DMS53 treated with DMSO at 0.1 percent for 48 hours (cell line): ENCODE measurements around the gene OR5H14.
"Not testable (repeated sequence)": the region's sequence is repeated elsewhere in the genome, so short reads cannot be mapped to it uniquely, and the experiment has no call there.

Experiments
- DNase-seq: peaks from one replicate; lab custom pipeline; 2025; ENCODE audit not compliant: unreplicated experiment; lab: John Stamatoyannopoulos, UW

Gene OR5H14

DNA sequence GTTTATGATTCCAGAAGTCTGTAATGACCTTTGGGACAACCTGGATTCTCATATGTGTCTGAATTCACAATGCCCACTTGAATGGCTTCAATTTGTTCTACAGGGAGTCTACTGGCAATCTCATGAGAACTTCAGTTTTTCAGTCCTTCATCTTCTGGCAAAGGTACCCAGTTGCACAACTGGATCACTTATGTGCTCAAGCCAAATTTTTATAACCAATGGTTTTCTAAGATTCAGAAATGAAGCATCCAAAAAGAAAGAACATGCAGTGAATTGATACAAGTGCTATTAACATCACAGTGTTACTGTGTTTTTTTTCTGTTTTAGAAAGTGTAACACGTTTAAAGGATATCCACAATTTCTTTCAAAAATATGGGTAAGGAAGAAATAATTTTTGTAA lies at the start of gene OR5H14:
TSS of gene OR5H14 (plus strand) at position 301 of the 400 bp plus-strand sequence. CDS start 1,907 bp downstream, outside the sequence.
- DNase-seq = no peak

- DNase-seq = peak; percentile 8
Observed at GRCh38 chr3:98099848-98100247, 47.4 kb upstream of the OR5H14 start.

DNA sequence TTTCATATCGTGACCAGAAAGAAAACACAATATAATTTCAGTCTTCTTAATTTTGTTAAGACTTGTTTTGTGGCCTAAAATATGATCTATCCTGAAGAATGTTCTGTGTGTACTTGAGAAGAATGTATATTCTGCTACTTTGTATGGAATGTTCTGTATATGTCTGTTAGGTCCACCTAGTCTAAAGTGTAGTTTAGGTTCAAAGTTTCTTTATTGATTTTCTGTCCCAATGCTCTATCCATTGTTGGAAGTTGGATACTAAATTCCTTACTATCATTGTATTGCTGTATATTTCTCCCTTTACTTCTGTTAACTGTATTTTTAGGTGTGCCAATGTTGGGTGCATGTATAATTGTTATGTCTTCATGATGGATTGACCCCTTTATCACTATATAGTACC lies 39.1 kb upstream of the OR5H14 start:
- no peak for DNase-seq

GRCh38 chr3:98109807-98110549 lies 37.3 kb upstream of the OR5H14 start:
- DNase-seq = no peak

GRCh38 chr3:98110550-98110908 lies 36.8 kb upstream of the OR5H14 start:
- no peak for DNase-seq

DNA sequence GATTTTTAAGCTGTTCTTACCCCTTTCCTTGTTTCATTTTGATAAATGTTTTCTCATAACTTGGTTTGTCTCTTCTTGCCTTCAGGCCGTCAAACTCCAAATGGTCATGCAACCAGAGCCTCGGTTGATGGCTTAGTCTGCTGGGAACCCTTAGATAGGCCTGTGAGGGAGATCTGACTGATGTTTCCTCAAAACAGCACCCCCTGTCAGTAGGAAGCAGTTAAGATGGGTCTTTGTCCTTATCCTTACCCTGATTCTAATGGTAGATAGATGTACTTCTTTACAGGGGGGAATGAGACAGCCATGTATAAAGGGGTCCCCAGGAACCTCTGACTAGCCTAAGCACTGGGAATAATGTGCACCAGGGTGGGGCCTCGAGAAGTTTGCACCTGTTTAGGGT lies 33.0 kb upstream of the OR5H14 start:
- DNase-seq = no peak

DNA sequence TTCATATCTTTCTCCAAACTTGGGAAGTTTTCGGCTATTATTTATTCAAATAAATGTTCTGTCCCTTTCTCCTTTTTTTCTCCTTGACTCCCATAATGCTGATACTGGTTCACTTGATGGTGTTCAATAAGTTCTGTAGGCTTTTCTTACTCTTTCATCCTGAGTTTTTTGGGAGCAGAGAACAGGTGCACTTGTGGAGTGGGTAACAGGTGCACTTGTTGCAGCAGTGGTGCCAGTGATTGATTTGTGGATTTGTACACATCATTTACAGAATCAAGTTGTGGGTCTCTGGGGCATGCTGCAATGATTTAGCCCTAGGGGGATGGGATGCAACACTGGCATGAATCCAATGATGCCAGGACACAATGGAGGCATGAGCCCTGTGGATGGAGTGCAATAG lies 31.6 kb upstream of the OR5H14 start:
- no peak for DNase-seq

GRCh38 chr3:98130421-98130820 lies 16.9 kb upstream of the OR5H14 start, which contains the start of gene OR5H1:
Gene OR5H1 (plus strand): TSS chr3:98130721. CDS start chr3:98132698, 1,977 bp downstream.
- DNase-seq = no peak

DNA sequence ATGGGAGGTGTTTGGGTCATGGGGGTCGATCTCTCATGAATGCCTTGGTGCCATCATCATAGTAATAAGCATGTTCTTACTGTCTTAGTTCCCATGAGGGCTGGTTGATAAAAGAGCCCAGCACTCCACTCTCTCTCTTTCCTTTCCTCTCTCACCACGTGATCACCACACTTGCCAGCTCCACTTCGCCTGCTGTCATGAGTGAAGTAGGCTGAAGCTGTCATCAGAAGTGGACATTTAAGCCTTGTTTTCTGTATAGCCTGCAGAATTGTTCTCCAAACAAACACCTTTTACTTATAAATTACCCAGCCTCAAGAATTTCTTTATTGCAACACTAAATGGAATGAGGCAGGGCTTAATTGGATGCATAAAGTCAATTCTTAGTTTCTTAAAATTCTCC lies 10.6 kb upstream of the OR5H14 start:
- no peak for DNase-seq

DNA sequence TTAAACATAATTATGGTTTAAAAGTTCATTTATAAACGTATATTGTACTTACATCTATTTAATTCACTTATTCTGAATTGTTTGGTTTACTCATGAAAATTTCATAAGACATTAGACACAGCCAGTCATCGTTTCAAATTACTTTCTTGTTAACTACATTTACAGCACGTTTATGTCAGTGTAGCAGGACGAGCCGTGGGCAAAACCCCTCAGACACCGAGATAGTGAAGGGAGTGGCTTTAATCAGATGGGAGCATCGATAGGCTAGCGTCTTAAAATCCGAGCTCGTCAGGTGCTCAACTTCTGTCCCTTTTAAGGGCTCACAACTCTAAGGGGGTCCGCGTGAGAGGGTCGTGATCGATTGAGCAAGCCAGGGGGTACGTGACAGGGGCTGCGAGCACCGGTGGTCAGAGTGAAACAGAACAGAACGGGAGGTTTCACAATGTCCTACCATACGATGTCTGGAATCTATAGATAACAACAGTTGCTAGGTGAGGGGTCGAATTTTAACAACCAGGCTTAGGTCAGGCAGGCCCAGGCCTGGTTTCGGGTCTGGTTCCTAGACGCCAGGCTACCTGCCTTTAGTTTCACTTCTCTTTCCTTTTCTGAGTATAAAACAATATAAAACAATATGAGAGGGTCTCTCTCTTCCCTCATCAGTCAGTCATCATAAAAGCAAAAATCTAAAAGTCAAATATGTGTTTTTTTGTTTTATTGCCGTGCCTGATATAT lies 9.3 kb upstream of the OR5H14 start:
- DNase-seq = not testable (repeated sequence)

DNA sequence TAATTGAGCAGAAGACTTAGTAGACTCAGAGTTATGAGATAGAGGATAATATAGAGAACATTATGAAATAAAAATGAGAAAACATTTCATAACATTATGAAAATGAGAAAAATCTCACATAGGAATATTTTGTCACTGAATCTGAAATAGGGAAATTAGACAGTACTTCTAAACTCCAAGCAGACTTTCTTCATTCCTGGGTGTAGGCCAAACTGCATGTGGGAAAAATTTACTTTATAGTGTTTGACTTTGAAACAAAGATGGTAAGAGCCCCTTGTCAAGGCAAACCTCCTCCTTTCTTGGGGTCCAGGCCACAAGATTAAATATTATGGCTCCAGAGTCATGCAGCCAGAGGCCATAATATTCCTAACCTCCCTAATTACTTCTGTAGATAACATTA lies 6.7 kb upstream of the OR5H14 start:
- no peak for DNase-seq

DNA sequence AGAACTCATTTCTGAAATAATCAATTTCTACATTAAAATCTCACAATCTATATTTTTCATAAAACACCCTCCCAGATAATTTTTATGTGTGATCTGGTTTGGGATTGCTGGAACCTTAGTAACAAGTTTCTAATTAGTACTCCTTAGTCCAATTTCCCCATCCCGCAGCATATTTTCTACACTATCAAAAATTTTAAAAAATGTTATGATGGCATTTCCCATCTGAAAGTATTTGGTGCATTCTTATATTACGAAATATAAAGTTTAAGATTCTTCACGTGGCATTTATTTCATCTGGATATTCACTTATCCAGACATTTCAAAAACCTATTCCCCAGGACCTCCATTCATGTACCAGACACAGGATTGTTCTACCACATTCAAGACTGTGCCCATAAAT lies 1.5 kb downstream of the OR5H14 start:
- DNase-seq = no peak

GRCh38 chr3:98149456-98149855 lies 2.2 kb downstream of the OR5H14 start:
- not testable (repeated sequence) for DNase-seq

- no peak for DNase-seq
Observed at GRCh38 chr3:98151241-98151640, 4.0 kb downstream of the OR5H14 start.

DNA sequence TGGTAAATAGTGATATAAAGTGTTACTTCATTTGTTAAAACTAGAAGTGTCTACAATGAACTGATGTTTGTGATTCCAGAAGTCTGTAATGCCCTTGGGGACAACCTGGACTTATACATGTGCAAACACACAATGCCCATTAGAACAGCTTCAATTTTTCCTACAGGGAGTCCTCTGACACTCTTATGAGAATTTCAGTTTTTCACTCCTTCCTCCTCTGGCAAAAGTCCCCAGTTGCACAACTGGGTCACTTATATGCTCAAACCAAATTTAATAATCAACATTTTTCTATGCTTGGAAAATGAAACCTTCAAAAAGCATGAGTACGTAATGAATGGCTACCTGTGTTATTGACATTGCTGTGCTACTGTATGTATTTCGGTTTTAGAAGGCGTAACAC lies 19.1 kb downstream of the OR5H14 start, which contains the start of gene OR5H15:
TSS of gene OR5H15 (plus strand) at position 301 of the 400 bp plus-strand sequence. CDS start 2,004 bp downstream, outside the sequence.
- no peak for DNase-seq

GRCh38 chr3:98171071-98171470 lies 23.8 kb downstream of the OR5H14 start:
- no peak for DNase-seq

- no peak for DNase-seq
Observed at GRCh38 chr3:98172621-98173020, 25.3 kb downstream of the OR5H14 start.

GRCh38 chr3:98180319-98180890 lies 33.1 kb downstream of the OR5H14 start:
- no peak for DNase-seq

- no peak for DNase-seq
Observed at GRCh38 chr3:98182196-98182595, 34.9 kb downstream of the OR5H14 start.

- DNase-seq = no peak
Observed at GRCh38 chr3:98185180-98185579, 37.9 kb downstream of the OR5H14 start.

DNA sequence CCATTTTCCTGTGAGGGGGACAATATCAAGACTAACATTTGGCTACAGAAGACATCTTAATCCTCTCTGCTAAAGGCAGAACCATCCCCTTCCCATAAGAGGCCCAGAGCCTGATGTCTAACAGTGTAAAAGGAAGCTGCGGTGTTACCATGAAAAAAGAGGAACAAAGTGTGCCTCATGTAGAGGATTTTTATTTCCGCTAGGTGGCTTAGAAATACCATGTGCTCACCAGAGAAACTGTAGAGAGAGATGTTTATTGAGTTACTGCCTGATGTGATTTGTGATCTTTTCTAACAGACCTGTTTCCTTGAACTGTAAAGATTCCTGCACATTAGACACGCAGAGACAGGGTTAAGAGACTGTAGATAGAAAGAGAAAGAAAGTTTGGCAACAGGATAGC lies 41.3 kb downstream of the OR5H14 start:
- DNase-seq = peak; percentile 26

GRCh38 chr3:98190911-98191310 lies 43.6 kb downstream of the OR5H14 start:
- not testable (repeated sequence) for DNase-seq
